Occipital lobe (tissue), 2 donors: ENCODE results near the gene DCAF4L1. TPM values are rescaled to one million over a fixed set of nuclear protein-coding genes. Genes with fewer than 3 reads are reported as not detected.

Experiments used
- DNase-seq: peaks from one replicate; lab custom pipeline; 2025; lab: John Stamatoyannopoulos, UW
- total RNA-seq: library from RNA; depleted of rRNA; stranded (reverse); fragments of >200 nt; gene quantifications from one replicate; pipeline ENCODE4 v1.2.3, GENCODE V29; 2014

DCAF4L1 gene
- total RNA-seq, 1 donor from 2014 or later = under 0.01 TPM

DNA sequence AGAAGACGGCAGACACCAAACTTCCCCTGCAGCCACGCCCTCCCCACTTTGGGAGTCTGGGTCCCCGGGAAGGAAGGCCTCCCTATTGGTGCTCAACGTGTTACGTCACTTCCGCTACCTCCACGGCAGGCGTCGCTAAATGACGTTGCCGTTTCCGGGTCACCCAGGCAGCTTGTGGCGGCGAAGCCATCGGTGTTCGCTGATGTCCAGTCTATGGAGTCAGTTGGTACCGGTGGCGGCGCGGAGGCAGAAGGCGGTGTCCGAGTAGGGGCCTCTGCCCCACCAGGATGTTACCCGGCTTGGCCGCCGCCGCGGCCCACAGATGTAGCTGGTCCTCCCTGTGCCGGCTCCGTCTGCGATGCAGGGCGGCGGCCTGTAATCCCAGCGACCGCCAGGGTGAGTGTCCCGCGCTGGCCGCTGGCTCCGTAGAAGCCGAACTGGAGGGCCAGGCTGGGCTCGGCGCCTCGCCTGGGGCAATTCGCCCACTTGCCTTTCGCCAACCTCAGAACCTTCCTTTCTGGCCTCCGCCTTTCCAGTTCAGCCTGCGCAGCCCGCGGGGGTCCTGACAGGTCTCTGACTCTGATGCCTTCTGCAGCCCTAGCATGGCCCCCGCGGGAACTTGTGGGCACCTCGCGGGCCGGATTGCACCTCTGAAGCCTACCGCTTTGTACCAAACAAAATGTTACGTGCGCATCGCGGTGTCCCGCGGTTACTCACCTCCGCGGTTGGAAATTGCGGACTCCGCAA is 9.0 kb downstream of the DCAF4L1 start, which contains the start of gene SLC30A9:
Gene SLC30A9, plus strand, starts transcription at position 166 of the 747 bp plus-strand sequence. Its CDS starts 122 bp downstream, at position 288.
- peak; percentile 92 for DNase-seq

DNA sequence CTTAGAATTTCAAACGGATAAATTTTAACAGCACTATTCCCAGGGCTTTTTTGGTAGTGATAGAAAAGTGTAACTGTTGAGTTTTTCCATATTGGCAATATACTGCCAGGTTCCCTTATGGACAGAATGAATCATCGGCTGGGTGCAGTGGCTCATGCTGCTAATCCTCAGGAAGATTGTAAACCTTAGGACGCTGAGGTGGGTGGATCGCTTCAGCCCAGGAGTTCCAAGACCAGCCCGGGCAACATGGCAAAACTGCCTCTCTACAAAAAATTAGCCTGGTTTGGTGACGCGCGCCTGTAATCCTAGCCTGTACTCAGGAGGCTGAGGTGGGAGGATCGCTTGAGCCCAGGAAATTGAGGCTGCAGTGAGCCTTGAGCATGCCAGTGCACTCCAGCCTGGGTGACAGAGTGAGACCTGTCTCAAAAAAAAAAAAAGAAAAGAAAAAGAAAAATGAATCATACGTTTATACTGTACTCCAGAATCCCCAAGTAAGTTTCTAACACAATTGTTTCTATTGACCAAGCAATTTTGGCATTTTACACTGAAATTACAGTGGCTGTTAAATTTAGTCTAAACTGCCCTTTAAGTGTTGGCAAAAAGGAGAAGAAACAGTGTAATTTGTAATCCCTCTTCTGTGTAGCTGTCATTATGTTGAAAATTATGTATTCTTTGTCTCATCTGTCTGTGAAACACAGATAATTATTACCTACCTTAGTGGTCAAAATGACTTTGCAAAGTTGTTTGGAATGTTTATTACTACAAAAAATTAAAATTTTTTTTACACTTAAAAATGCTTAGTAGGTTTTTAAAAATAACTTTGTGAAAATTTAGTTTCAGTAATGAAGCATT is 10.6 kb downstream of the DCAF4L1 start:
- DNase-seq = no peak

DNA sequence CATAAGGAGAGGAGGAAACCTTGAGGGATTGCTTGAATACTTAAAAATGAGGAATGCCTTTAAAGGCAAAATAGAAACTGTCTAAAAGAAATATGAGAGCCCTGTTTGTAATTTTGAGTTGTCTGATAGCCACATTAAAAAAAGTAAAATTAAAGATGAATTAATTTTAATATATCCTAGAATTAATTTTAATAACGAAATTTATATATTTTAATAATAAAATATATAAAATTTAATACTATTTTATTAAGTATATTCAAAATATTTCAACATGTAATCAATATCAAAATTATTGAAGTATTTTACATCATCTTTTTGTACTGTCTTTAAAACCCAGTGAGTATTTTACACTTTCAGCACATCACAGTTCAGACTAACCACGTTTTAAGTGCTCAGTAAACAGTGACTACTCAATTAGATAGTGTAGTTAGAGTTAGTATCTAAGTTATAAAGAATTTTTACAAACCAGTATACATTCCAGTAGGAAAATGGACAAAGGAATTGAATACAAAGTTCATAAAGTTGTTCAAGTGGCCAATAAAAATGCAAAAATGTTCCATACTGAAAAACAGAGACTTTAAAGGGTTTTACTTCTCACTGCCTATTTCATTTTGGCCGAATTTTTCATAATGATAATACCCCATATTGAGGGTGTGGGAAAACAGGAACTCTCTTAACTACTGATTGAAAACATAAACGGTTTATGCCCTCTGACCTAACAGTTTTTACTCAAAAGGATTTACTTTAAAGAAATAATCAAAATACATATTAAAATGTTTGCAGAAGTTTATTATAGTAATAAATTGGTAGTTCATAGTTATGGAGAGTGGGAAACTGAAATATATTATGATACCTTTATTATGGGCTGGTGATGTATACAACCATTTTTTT is 11.7 kb downstream of the DCAF4L1 start:
- no peak for DNase-seq

DNA sequence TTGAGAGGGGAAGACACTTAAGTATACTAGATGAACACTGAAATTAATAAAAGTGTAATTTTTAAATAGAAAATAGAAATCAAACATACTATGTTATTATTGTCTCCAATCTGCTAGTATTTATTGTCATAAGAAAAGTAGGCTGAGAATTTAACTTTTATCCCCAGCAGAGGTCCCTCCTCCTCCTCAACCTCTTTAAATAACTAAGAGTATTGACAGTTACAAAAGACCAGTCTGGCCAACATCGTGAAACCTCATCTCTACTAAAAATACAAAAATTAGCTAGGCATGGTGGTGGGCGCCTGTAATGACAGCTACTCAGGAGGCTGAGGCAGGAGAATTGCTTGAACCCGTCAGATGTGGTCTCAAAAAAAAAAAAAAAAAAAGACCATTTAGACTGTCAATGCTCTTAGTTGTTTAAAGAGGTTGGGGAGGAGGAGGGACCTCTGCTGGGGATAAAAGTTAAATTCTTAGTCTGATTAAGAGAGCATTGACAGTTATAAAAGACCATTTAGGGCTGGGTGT is 13.0 kb downstream of the DCAF4L1 start:
- no peak for DNase-seq

DNA sequence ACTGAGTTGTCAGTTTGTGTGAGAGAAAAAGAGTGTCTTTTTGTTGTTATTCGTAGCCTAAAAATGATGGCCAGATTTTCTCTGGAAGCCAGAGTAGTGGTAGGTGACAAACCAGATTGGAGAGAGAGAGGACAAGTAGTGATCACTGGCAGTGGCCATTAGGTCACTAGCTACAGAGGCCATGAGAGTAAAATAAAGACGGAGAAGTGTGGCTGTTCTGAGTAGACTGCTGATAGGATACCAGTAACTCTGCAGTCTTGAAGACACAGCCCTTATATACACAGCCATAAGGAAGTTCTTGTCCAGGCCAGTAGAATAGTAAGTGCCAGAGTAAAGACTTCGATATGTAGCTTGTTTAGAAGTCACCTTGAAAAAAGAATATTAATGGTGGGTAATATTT is 16.5 kb downstream of the DCAF4L1 start:
- no peak for DNase-seq

DNA sequence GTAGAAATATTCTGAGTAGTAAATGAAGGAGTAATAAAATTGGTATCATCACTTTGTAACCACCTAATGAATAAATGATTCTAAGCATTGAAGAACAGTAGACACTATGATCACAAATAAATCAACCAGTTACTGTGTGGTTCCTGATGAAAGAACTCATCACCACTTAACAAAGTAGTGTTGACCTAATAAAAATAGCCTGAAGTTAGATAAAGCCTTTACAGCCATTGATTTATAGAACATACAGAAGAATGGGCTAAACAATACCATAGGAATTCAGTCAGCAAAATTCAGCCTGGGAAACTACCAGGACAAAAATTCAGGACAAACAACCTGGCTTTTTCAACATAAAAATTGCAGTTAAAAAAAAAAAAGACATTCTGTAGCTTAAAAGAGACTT is 17.8 kb downstream of the DCAF4L1 start:
- no peak for DNase-seq

DNA sequence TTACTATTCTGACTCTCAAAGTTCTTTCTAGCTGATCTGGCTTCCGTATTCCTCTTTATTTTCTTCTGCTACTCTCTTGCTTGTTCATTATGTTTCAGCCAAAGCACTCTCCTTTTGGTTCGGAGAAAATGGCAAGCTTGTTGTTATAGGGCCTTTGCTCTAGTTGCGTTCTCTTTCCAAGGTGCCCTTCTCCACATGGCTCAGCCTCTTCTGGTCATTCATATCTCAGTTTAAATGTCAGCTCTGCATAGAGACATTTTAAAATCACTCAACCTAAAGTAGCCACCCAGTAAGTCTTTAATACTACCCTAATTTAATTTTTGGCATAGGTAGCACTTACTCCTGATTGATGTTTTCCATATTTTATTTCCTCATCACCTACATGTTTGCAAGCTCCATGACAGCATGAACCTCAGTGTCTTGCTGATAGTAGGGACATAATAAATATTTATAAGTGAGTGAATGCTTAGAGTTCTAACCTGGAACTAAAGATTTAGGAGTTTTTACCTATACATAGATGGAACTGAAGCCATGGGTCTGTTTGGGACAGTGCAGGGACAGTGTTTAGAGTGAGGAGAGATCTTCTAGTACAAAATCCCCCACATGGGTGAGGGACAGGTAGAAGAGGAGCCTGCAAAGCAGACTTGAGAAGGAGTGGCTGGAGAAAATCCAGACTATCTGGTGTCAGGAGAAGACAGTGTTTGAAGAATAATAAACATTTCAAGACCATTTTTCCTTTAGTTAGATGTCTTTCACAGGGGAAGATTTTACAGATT is 26.6 kb downstream of the DCAF4L1 start:
- DNase-seq = no peak

DNA sequence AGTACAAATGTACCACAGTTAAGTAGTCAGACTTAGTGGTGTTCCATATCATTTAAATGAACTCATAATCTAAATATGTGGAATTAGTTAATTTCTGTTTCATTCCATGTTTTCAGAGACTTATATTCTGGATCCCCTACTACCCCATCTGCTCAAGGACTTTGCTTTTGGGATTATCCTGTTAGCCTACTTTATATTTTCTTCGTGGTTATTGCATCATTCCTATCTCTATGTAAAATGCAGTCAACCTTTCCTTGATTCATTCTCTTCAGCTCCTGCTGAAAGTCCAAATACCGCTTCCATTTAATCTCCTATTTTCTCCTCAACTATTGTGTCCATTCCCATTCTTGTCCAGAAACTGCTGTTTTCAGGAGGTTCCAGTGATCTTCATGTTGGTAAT is 33.9 kb downstream of the DCAF4L1 start:
- DNase-seq = no peak

DNA sequence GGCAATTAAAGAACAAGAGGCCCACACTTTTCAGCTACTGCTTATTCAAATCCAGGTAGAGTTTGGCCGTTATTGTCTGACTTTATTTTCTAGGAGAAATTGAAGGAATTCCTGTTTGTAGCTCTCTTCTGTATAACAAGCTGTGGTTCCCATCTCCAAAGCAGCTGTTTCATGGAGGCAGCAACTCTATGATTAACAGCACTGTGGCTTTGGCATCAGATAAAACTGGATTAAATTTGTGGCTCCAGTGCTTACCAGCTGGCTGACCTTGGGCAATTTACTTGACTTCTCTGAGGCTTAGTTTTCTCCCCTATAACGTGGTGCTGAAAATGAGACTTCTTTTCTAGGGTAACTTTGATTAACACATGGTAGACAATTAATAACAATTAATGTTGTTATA is 36.9 kb downstream of the DCAF4L1 start:
- DNase-seq = no peak

Other genes with a start within 250 kb of the DCAF4L1 start
- not detected for gene PHOX2B, start 233.0 kb upstream of the DCAF4L1 start, total RNA-seq
- gene TMEM33, start 46.3 kb upstream of the DCAF4L1 start, total RNA-seq = 60.5 TPM
- 116 TPM for gene SLC30A9, start 8.8 kb downstream of the DCAF4L1 start, total RNA-seq
- 11.5 TPM for gene BEND4, start 170.9 kb downstream of the DCAF4L1 start, total RNA-seq